ENCODE data around the gene KLK8.

KLK8 gene

DNA sequence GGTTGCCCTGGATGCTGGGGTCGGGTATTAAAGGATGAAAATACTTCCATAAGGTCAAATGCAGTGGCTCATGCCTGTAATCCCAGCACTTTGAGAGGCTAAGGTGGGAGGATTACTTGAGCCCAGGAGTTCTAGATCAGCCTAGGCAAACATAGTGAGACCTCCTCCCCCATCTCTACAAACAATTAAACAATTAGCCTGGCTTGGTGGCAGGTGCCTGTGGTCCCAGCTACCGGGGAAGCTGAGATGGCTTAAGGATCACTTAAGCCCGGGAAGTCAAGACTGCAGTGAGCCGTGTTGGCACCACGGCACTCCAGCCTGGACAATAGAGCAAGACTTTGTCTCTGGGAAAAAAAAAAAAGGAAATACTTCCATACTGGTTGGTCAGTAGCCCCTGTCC is 23.5 kb upstream of the KLK8 start:
- no peak overlapping the region for H3K27ac ChIP-seq (ENCODE audit: extremely low read depth, low read depth, low read length)
- no peak overlapping the region for H3K4me3 ChIP-seq (ENCODE audit: low read depth, low read length)
- ChIA-PET POLR2A (no interaction called here), CTCF (interaction anchor here (0.8 to 2.1 kb wide), 2 partner anchors 8 to 70 kb away, joined by 3 to 10 read pairs; no protein-coding TSS in a partner anchor)
- H3K9me3 ChIP-seq (ENCODE audit: control insufficient read depth, insufficient read depth, low read depth, low read length), result no peaks in the 10 kb centered on the region
- TF ChIP-seq ZNF274 (IDR thresholded peaks at IDR 0.05; ENCODE audit: low read length), result no peak
- no peak for TF ChIP-seq ZNF274 (tag by site-specific recombination; IDR thresholded peaks at IDR 0.05; ENCODE audit: borderline replicate concordance)
- 0 out of 2 replicates have a peak, but pooled peaks have one; percentile 19 for TF ChIP-seq OSR2 (tag by site-specific recombination; IDR thresholded peaks at IDR 0.05)
- H3K4me1 ChIP-seq (ENCODE audit: control insufficient read depth, insufficient read depth, low read length), result no peaks in the 10 kb centered on the region
- H3K36me3 ChIP-seq (ENCODE audit: control insufficient read depth in 2 of 2, insufficient read depth in 1 of 2, low read length in 2 of 2), result no peaks in the 10 kb centered on the region

DNA sequence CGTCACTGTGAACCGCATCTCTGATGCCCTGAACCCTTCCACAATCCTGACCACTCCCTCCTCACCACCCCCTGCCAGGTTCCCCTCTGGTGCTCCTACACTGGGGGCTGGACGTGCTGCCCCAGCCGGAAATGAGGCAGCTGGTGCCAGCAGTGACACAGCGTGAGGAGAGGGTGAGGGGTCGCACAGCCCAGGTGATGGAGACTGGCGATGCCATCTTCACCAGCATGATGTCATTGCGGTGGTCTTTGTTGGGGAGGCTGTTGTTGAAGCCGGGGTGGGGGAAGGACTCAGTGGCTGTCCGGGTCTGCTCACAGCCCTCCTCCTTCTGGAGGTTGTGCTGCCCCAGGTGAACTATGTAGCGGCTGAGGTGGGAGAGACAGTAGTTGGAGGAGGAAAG is 22.5 kb upstream of the KLK8 start:
- TF ChIP-seq, protein P1, sequence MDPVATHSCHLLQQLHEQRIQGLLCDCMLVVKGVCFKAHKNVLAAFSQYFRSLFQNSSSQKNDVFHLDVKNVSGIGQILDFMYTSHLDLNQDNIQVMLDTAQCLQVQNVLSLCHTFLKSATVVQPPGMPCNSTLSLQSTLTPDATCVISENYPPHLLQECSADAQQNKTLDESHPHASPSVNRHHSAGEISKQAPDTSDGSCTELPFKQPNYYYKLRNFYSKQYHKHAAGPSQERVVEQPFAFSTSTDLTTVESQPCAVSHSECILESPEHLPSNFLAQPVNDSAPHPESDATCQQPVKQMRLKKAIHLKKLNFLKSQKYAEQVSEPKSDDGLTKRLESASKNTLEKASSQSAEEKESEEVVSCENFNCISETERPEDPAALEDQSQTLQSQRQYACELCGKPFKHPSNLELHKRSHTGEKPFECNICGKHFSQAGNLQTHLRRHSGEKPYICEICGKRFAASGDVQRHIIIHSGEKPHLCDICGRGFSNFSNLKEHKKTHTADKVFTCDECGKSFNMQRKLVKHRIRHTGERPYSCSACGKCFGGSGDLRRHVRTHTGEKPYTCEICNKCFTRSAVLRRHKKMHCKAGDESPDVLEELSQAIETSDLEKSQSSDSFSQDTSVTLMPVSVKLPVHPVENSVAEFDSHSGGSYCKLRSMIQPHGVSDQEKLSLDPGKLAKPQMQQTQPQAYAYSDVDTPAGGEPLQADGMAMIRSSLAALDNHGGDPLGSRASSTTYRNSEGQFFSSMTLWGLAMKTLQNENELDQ (tag by site-specific recombination; IDR thresholded peaks at IDR 0.05; ENCODE audit: low read depth), result no peak
- TF ChIP-seq ZIC2 (tag by site-specific recombination; IDR thresholded peaks at IDR 0.05) (peak; percentile 31; the same call in 1 of the 2 replicates), ZNF76 (tag by site-specific recombination; IDR thresholded peaks at IDR 0.05; ENCODE audit: borderline replicate concordance, low read depth) (no peak)
- H3K4me3 ChIP-seq (ENCODE audit: low read depth, low read length), result no peak overlapping the region
- CTCF ChIA-PET, result interaction anchor here (8.5 kb wide), 1 partner anchor 71 kb away, joined by 177 read pairs; no protein-coding TSS in a partner anchor
- H3K36me3 ChIP-seq (ENCODE audit: control insufficient read depth in 2 of 2, insufficient read depth in 1 of 2, low read length in 2 of 2), result no peaks in the 10 kb centered on the region
- H3K4me1 ChIP-seq (ENCODE audit: control insufficient read depth, insufficient read depth, low read length), result no peaks in the 10 kb centered on the region; the same call in 1 of the 2 replicates
- H3K9me3 ChIP-seq (ENCODE audit: control insufficient read depth, insufficient read depth, low read depth, low read length), result no peaks in the 10 kb centered on the region
- POLR2A ChIA-PET, result no interaction called here
- H3K27ac ChIP-seq (ENCODE audit: extremely low read depth, low read depth, low read length), result no peak overlapping the region

DNA sequence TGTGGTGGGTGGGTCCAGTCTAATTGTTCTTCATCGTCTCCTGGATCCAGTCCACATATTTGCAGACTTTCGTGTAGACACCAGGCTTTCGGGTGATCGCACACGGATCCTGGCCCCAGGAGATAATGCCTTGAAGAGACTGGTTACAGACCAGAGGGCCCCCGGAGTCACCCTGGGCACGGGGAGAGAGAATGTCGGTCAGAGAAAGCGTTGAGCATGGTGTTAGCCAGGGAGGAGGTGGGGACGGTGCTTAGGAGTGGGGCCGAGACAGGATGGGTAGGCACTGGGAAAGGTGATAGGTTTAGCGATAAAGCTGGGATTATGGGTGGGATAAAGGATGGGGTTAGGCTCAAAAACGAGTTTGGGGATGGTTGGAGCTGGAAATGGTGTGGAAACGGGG is 21.1 kb upstream of the KLK8 start:
- TF ChIP-seq, protein P2, sequence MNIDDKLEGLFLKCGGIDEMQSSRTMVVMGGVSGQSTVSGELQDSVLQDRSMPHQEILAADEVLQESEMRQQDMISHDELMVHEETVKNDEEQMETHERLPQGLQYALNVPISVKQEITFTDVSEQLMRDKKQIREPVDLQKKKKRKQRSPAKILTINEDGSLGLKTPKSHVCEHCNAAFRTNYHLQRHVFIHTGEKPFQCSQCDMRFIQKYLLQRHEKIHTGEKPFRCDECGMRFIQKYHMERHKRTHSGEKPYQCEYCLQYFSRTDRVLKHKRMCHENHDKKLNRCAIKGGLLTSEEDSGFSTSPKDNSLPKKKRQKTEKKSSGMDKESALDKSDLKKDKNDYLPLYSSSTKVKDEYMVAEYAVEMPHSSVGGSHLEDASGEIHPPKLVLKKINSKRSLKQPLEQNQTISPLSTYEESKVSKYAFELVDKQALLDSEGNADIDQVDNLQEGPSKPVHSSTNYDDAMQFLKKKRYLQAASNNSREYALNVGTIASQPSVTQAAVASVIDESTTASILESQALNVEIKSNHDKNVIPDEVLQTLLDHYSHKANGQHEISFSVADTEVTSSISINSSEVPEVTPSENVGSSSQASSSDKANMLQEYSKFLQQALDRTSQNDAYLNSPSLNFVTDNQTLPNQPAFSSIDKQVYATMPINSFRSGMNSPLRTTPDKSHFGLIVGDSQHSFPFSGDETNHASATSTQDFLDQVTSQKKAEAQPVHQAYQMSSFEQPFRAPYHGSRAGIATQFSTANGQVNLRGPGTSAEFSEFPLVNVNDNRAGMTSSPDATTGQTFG (tag by site-specific recombination; IDR thresholded peaks at IDR 0.05; ENCODE audit: borderline replicate concordance), result 0 out of 2 replicates have a peak, but pooled peaks have one; percentile 33
- TF ChIP-seq ZNF394 (tag by site-specific recombination; IDR thresholded peaks at IDR 0.05; ENCODE audit: borderline replicate concordance), result no peak
- CTCF ChIA-PET, result interaction anchor here (0.6 to 8.5 kb wide), 5 partner anchors 9 to 72 kb away, joined by 3 to 177 read pairs (median 4); no protein-coding TSS in a partner anchor
- POLR2A ChIA-PET, result no interaction called here
- Histone ChIP-seq H3K4me1 (ENCODE audit: control insufficient read depth, insufficient read depth, low read length) (no peaks in the 10 kb centered on the region; the same call in 1 of the 2 replicates), H3K9me3 (ENCODE audit: control insufficient read depth, insufficient read depth, low read depth, low read length) (no peaks in the 10 kb centered on the region), H3K4me3 (ENCODE audit: low read depth, low read length) (no peak overlapping the region), H3K27ac (ENCODE audit: extremely low read depth, low read depth, low read length) (no peak overlapping the region), H3K36me3 (ENCODE audit: control insufficient read depth in 2 of 2, insufficient read depth in 1 of 2, low read length in 2 of 2) (no peaks in the 10 kb centered on the region)

DNA sequence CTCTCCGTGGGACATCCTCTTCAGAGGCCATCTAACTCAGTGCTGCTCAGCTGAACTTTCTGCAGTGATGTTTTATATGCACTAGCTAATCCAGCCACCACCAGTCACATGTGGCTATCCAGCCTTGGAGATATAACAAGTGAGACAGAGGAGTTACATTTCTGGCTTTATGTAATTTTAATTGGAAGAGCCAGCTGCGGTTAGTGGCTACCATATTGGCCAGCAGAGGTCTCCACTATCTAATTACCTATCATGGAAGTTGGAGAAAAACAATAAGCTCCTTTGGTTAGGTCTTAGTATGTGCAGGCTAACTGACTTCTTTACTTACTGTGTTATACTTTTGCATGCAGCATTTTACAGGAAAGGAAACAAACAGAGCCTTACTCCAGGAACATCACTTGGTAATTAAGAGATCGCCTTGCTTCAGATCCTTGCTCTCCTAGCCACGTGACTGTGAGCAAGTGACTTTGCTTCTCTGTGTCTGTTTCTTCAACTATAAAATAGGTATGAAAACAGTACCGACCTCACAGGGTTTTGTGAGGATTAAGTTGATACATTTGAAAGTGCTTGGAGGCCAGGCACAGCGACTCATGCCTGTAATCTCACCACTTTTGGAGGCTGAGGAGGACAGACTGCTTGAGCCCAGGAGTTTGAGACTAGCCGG is 19.7 kb upstream of the KLK8 start:
- H3K9me3 ChIP-seq (ENCODE audit: control insufficient read depth, insufficient read depth, low read depth, low read length), result no peaks in the 10 kb centered on the region
- ChIA-PET POLR2A (interaction anchor here (1.1 to 1.5 kb wide), 2 partner anchors 17 to 216 kb away, joined by 4 to 6 read pairs; no protein-coding TSS in a partner anchor), CTCF (interaction anchor here (0.5 to 8.5 kb wide), 41 partner anchors 9 to 1230 kb away, joined by 3 to 177 read pairs (median 4); partner anchors contain the start of genes CTU1 and KLK12)
- no peak overlapping the region for H3K4me3 ChIP-seq (ENCODE audit: low read depth, low read length)
- no peak overlapping the region for H3K27ac ChIP-seq (ENCODE audit: extremely low read depth, low read depth, low read length)
- no peaks in the 10 kb centered on the region for H3K36me3 ChIP-seq (ENCODE audit: control insufficient read depth in 2 of 2, insufficient read depth in 1 of 2, low read length in 2 of 2)
- no peaks in the 10 kb centered on the region; the same call in 1 of the 2 replicates for H3K4me1 ChIP-seq (ENCODE audit: control insufficient read depth, insufficient read depth, low read length)
- TF ChIP-seq TCF7L2 (IDR thresholded peaks at IDR 0.05; ENCODE audit: borderline replicate concordance, low read depth, low read length) (no peak), ZNF660 (tag by site-specific recombination; IDR thresholded peaks at IDR 0.05) (peak; percentile 71; the same call in 1 of the 2 replicates), GLIS1 (tag by site-specific recombination; IDR thresholded peaks at IDR 0.05) (peak; percentile 70), ZNF366 (tag by site-specific recombination; conservative IDR thresholded peaks at IDR 0.05) (0 out of 2 replicates have a peak, but pooled peaks have one; percentile 19), ZNF658 (tag by site-specific recombination; IDR thresholded peaks at IDR 0.05) (no peak)
- TF ChIP-seq, protein P3, sequence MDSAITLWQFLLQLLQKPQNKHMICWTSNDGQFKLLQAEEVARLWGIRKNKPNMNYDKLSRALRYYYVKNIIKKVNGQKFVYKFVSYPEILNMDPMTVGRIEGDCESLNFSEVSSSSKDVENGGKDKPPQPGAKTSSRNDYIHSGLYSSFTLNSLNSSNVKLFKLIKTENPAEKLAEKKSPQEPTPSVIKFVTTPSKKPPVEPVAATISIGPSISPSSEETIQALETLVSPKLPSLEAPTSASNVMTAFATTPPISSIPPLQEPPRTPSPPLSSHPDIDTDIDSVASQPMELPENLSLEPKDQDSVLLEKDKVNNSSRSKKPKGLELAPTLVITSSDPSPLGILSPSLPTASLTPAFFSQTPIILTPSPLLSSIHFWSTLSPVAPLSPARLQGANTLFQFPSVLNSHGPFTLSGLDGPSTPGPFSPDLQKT (IDR thresholded peaks at IDR 0.05; ENCODE audit: borderline replicate concordance, low read depth, low read length), result no peak
- TF ChIP-seq, protein P4, sequence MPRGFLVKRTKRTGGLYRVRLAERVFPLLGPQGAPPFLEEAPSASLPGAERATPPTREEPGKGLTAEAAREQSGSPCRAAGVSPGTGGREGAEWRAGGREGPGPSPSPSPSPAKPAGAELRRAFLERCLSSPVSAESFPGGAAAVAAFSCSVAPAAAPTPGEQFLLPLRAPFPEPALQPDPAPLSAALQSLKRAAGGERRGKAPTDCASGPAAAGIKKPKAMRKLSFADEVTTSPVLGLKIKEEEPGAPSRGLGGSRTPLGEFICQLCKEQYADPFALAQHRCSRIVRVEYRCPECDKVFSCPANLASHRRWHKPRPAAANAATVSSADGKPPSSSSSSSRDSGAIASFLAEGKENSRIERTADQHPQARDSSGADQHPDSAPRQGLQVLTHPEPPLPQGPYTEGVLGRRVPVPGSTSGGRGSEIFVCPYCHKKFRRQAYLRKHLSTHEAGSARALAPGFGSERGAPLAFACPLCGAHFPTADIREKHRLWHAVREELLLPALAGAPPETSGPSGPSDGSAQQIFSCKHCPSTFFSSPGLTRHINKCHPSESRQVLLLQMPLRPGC (tag by site-specific recombination; IDR thresholded peaks at IDR 0.05), result no peak
- TF ChIP-seq, protein P5, sequence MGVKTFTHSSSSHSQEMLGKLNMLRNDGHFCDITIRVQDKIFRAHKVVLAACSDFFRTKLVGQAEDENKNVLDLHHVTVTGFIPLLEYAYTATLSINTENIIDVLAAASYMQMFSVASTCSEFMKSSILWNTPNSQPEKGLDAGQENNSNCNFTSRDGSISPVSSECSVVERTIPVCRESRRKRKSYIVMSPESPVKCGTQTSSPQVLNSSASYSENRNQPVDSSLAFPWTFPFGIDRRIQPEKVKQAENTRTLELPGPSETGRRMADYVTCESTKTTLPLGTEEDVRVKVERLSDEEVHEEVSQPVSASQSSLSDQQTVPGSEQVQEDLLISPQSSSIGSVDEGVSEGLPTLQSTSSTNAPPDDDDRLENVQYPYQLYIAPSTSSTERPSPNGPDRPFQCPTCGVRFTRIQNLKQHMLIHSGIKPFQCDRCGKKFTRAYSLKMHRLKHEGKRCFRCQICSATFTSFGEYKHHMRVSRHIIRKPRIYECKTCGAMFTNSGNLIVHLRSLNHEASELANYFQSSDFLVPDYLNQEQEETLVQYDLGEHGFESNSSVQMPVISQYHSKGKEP (tag by site-specific recombination; IDR thresholded peaks at IDR 0.05), result peak; percentile 24; the same call in 1 of the 2 replicates

Data from HEK293 (cell line).